RWPE1 (cell line): ENCODE results near the gene MBOAT2.
"Not testable (repeated sequence)": the region's sequence is repeated elsewhere in the genome, so short reads cannot be mapped to it uniquely, and the experiment has no call there.

ENCODE experiments used
- CTCF ChIA-PET: fragments of 350-600 bp; sonication (Branson Sonifier 250); formaldehyde crosslinking; extraction: SDS; loops from one replicate; lab custom pipeline; 2021; lab: Yijun Ruan, JAX
- POLR2A ChIA-PET: fragments of 400-600 bp; formaldehyde crosslinking; extraction: SDS; loops from one replicate; lab custom pipeline; 2020; ENCODE audit warnings: antibody characterized with exemption; ENCODE audit not compliant: low non-redundant PET; lab: Yijun Ruan, JAX
- DNase-seq: peaks from one replicate; pipeline ENCODE4 v3.0.0; 2012; ENCODE audit warnings: low spot score
- H3K27ac ChIP-seq: fragments of 450-650 bp; 2 replicates; pipeline ENCODE4 v1.5.1; 2017
- CTCF ChIP-seq: fragments of 450-650 bp; conservative IDR thresholded peaks from 2 replicates; pipeline ENCODE4 v1.5.1; 2017; ENCODE audit warnings: low read depth, mild to moderate bottlenecking

The MBOAT2 gene

GRCh38 chr2:8974016-8974415, 29.5 kb downstream of the MBOAT2 start:
- POLR2A ChIA-PET = no interaction called here
- no peak for DNase-seq
- H3K27ac ChIP-seq = no peak overlapping the region
- CTCF ChIA-PET = no interaction called here
- no peak for TF ChIP-seq CTCF

GRCh38 chr2:8973017-8973416, 30.5 kb downstream of the MBOAT2 start:
- H3K27ac ChIP-seq, POLR2A ChIA-PET, DNase-seq, CTCF ChIA-PET: not testable (repeated sequence)

GRCh38 chr2:8972535-8972934, 30.9 kb downstream of the MBOAT2 start:
- H3K27ac ChIP-seq, CTCF ChIA-PET, POLR2A ChIA-PET, DNase-seq: not testable (repeated sequence)

GRCh38 chr2:8969348-8969747, 34.1 kb downstream of the MBOAT2 start:
- POLR2A ChIA-PET, DNase-seq, CTCF ChIA-PET: not testable (repeated sequence)

GRCh38 chr2:8966123-8966908, 37.2 kb downstream of the MBOAT2 start:
- ChIA-PET CTCF (no interaction called here), POLR2A (no interaction called here)
- TF ChIP-seq CTCF = no peak
- no peak overlapping the region for H3K27ac ChIP-seq
- DNase-seq = no peak

More at GRCh38 chr2:8969348-8969747, 34.1 kb downstream of the MBOAT2 start:
- H3K27ac ChIP-seq = not testable (repeated sequence)

- no peak for TF ChIP-seq CTCF
- ChIA-PET POLR2A (no interaction called here), CTCF (no interaction called here)
- H3K27ac ChIP-seq = no peak overlapping the region
- DNase-seq = no peak
These were observed 38.1 kb downstream of the MBOAT2 start for GRCh38 chr2:8965216-8965969.

GRCh38 chr2:8962890-8963289, 40.6 kb downstream of the MBOAT2 start:
- POLR2A ChIA-PET = no interaction called here
- CTCF ChIA-PET = interaction anchor here (0.6 kb wide), 1 partner anchor 13 kb away, joined by 4 read pairs; no protein-coding TSS in a partner anchor
- no peak for TF ChIP-seq CTCF
- DNase-seq = no peak
- H3K27ac ChIP-seq = no peak overlapping the region

GRCh38 chr2:8957628-8958027, 45.9 kb downstream of the MBOAT2 start:
- DNase-seq = no peak
- H3K27ac ChIP-seq = no peak overlapping the region
- no peak for TF ChIP-seq CTCF
- ChIA-PET POLR2A (no interaction called here), CTCF (interaction anchor here (0.6 kb wide), 2 partner anchors 62 to 297 kb away, joined by 3 read pairs; no protein-coding TSS in a partner anchor)
